ENCODE results near the gene SENP5. TPM values are rescaled to one million over a fixed set of nuclear protein-coding genes. Genes with fewer than 3 reads are reported as not detected.

SENP5 gene
- total RNA-seq, 1 experiment from 2014 or later = 30.2 TPM

GRCh38 chr3:196915375-196915774 lies 47.7 kb downstream of the SENP5 start:
- CTCF ChIA-PET = no interaction called here
- no TSS peak for BruUV-seq (replicated peaks)
- intact Hi-C loops (cut with micrococcal nuclease) = no loop called here
- Mint-ChIP-seq H3K27me3 (ENCODE audit: insufficient read depth, unreplicated experiment) (no peaks in the 10 kb centered on the region), H3K36me3 (ENCODE audit: insufficient read depth, unreplicated experiment) (peaks cover 27% of the 10 kb centered on the region), H3K27ac (ENCODE audit: low read depth, unreplicated experiment) (no peak overlapping the region), H3K4me3 (ENCODE audit: unreplicated experiment) (no peak overlapping the region), H3K9me3 (ENCODE audit: unreplicated experiment) (no peaks in the 10 kb centered on the region), H3K4me1 (ENCODE audit: insufficient read depth, unreplicated experiment) (no peaks in the 10 kb centered on the region)
- DNase-seq (ENCODE audit: unreplicated experiment) = no peak
- TF ChIP-seq CTCF (IDR thresholded peaks at IDR 0.05; ENCODE audit: unreplicated experiment) = no peak
- POLR2A ChIA-PET = no interaction called here

- Mint-ChIP-seq H3K4me1 (ENCODE audit: insufficient read depth, unreplicated experiment) (no peaks in the 10 kb centered on the region), H3K27me3 (ENCODE audit: insufficient read depth, unreplicated experiment) (no peaks in the 10 kb centered on the region), H3K9me3 (ENCODE audit: unreplicated experiment) (no peaks in the 10 kb centered on the region), H3K4me3 (ENCODE audit: unreplicated experiment) (no peak overlapping the region), H3K27ac (ENCODE audit: low read depth, unreplicated experiment) (no peak overlapping the region), H3K36me3 (ENCODE audit: insufficient read depth, unreplicated experiment) (peaks cover 35% of the 10 kb centered on the region)
- no TSS peak for BruUV-seq (replicated peaks)
- no peak for TF ChIP-seq CTCF (IDR thresholded peaks at IDR 0.05; ENCODE audit: unreplicated experiment)
- CTCF ChIA-PET = interaction anchor here (0.6 kb wide), 1 partner anchor 17 kb away, joined by 4 read pairs; no protein-coding TSS in a partner anchor
- POLR2A ChIA-PET = no interaction called here
- intact Hi-C loops (cut with micrococcal nuclease) = no loop called here
- DNase-seq (ENCODE audit: unreplicated experiment) = no peak
Observed at GRCh38 chr3:196916221-196916620, 48.5 kb downstream of the SENP5 start.

- Mint-ChIP-seq H3K36me3 (ENCODE audit: insufficient read depth, unreplicated experiment) (peaks cover 43% of the 10 kb centered on the region), H3K4me3 (ENCODE audit: unreplicated experiment) (no peak overlapping the region), H3K4me1 (ENCODE audit: insufficient read depth, unreplicated experiment) (no peaks in the 10 kb centered on the region), H3K9me3 (ENCODE audit: unreplicated experiment) (no peaks in the 10 kb centered on the region), H3K27me3 (ENCODE audit: insufficient read depth, unreplicated experiment) (no peaks in the 10 kb centered on the region), H3K27ac (ENCODE audit: low read depth, unreplicated experiment) (no peak overlapping the region)
- ChIA-PET CTCF (no interaction called here), POLR2A (interaction anchor here (0.7 to 1.0 kb wide), 3 partner anchors 15 to 768 kb away, joined by 3 to 5 read pairs (median 3); partner anchors contain the start of gene NCBP2)
- TF ChIP-seq CTCF (IDR thresholded peaks at IDR 0.05; ENCODE audit: unreplicated experiment) = no peak
- intact Hi-C loops (cut with micrococcal nuclease) = no loop called here
- no TSS peak for BruUV-seq (replicated peaks)
- DNase-seq (ENCODE audit: unreplicated experiment) = no peak
Observed at GRCh38 chr3:196916995-196917394, 49.3 kb downstream of the SENP5 start.

GRCh38 chr3:196918968-196919367 lies 51.2 kb downstream of the SENP5 start:
- intact Hi-C loops (cut with micrococcal nuclease) = no loop called here
- TF ChIP-seq CTCF (IDR thresholded peaks at IDR 0.05; ENCODE audit: unreplicated experiment) = no peak
- H3K4me1 Mint-ChIP-seq (ENCODE audit: insufficient read depth, unreplicated experiment) = no peaks in the 10 kb centered on the region
- CTCF ChIA-PET = no interaction called here
- BruUV-seq (replicated peaks) = no TSS peak
- POLR2A ChIA-PET = no interaction called here
- no peak overlapping the region for H3K4me3 Mint-ChIP-seq (ENCODE audit: unreplicated experiment)
- no peak for DNase-seq (ENCODE audit: unreplicated experiment)
- no peaks in the 10 kb centered on the region for H3K9me3 Mint-ChIP-seq (ENCODE audit: unreplicated experiment)
- no peaks in the 10 kb centered on the region for H3K27me3 Mint-ChIP-seq (ENCODE audit: insufficient read depth, unreplicated experiment)
- peaks cover 41% of the 10 kb centered on the region for H3K36me3 Mint-ChIP-seq (ENCODE audit: insufficient read depth, unreplicated experiment)
- H3K27ac Mint-ChIP-seq (ENCODE audit: low read depth, unreplicated experiment) = no peak overlapping the region

All from MCF 10A (cell line).